H1 (cell line): ENCODE data around the gene PIF1.

Experiments used
- BCL11A ChIP-seq, 2 experiments: IDR thresholded peaks; one replicate each; pipeline ENCODE4 v1.6.1; 2011; ENCODE audit warnings: low read depth in 2 of 2, low read length in 2 of 2, mild to moderate bottlenecking in 2 of 2
- CEBPB ChIP-seq: IDR thresholded peaks from 2 replicates; pipeline ENCODE4 v1.6.1; 2012; ENCODE audit warnings: low read depth, low read length
- CHD2 ChIP-seq: IDR thresholded peaks from 2 replicates; pipeline ENCODE4 v1.6.1; 2012; ENCODE audit warnings: low read length, improper control_type of control experiment
- CTCF ChIP-seq, 3 experiments: IDR thresholded peaks; 1 replicate in 2 of 3; 2 replicates in 1 of 3; pipeline versions ENCODE4 v1.5.1 to v1.6.1; 2011; ENCODE audit warnings: low read length in 3 of 3, mild to moderate bottlenecking in 3 of 3, inconsistent platforms in 2 of 3, low read depth in 1 of 3, moderate library complexity in 1 of 3; ENCODE audit not compliant: insufficient read depth in 1 of 3; ENCODE audit errors: control extremely low read depth in 1 of 3
- EZH2 ChIP-seq: fragments of 200-600 bp; sonication (generic); IDR thresholded peaks from 2 replicates; pipeline ENCODE4 v1.7.1; 2012; ENCODE audit warnings: low read depth, mild to moderate bottlenecking, moderate library complexity, low read length, inconsistent platforms; ENCODE audit not compliant: severe bottlenecking
- JUN ChIP-seq: IDR thresholded peaks from 2 replicates; pipeline ENCODE4 v1.6.1; 2011; ENCODE audit warnings: low read depth, mild to moderate bottlenecking, improper control_type of control experiment, low read length
- POLR2A ChIP-seq, 2 experiments: IDR thresholded peaks; 1 replicate in 1 of 2; 2 replicates in 1 of 2; pipeline ENCODE4 v1.6.1; 2011; ENCODE audit warnings: low read depth in 2 of 2, low read length in 2 of 2, mild to moderate bottlenecking in 2 of 2; ENCODE audit errors: control extremely low read depth in 1 of 2
- POLR2AphosphoS5 ChIP-seq: IDR thresholded peaks from 2 replicates; pipeline ENCODE4 v1.6.1; 2011; ENCODE audit warnings: low read depth, low read length
- RFX5 ChIP-seq: IDR thresholded peaks from 2 replicates; pipeline ENCODE4 v1.6.1; 2011; ENCODE audit warnings: low read depth, low read length, improper control_type of control experiment, borderline replicate concordance
- SP1 ChIP-seq: IDR thresholded peaks from 2 replicates; pipeline ENCODE4 v1.6.1; 2011; ENCODE audit warnings: low read depth, low read length
- YY1 ChIP-seq: IDR thresholded peaks from 2 replicates; pipeline ENCODE4 v1.6.1; 2011; ENCODE audit warnings: low read depth, mild to moderate bottlenecking, low read length
- ZNF274 ChIP-seq: IDR thresholded peaks from 2 replicates; pipeline ENCODE4 v1.7.0; 2012; ENCODE audit warnings: low read length, borderline replicate concordance; ENCODE audit errors: extremely low read depth

GRCh38 chr15:64851503-64851840 lies 26.0 kb upstream of the PIF1 start:
- TF ChIP-seq CTCF (IDR thresholded peaks at IDR 0.05; ENCODE audit: control extremely low read depth in 1 of 3, insufficient read depth in 1 of 3, low read depth in 1 of 3, low read length in 3 of 3), result no peak
- TF ChIP-seq JUN, result no peak
- TF ChIP-seq CEBPB, result no peak
- no peak for TF ChIP-seq RFX5
- no peak for TF ChIP-seq SP1
- TF ChIP-seq ZNF274, result no peak
- TF ChIP-seq EZH2, result no peak
- no peak for TF ChIP-seq CHD2
- no peak for TF ChIP-seq BCL11A (IDR thresholded peaks at IDR 0.05; ENCODE audit: low read depth in 2 of 2, low read length in 2 of 2)
- no peak for TF ChIP-seq POLR2A (IDR thresholded peaks at IDR 0.05; ENCODE audit: control extremely low read depth in 1 of 2, low read depth in 2 of 2, low read length in 2 of 2)
- no peak for TF ChIP-seq YY1
- TF ChIP-seq POLR2AphosphoS5, result no peak
